Measurements from ENCODE around the gene SLC26A9. TPM values are rescaled to one million over a fixed set of nuclear protein-coding genes. Genes with fewer than 3 reads are reported as not detected.

Gene SLC26A9
- total and polyA plus RNA-seq, 2 experiments from 2014 or later: not detected

GRCh38 chr1:205989786-205990185 is 46.5 kb upstream of the SLC26A9 start:
- DNase-seq (ENCODE audit: low spot score): no peak
- Histone ChIP-seq H3K4me2 (no peak overlapping the region), H4K20me1 (replicated peaks; ENCODE audit: insufficient read depth) (no peaks in the 10 kb centered on the region; the same call in 1 of the 2 replicates), H3K36me3 (ENCODE audit: insufficient read depth) (no peaks in the 10 kb centered on the region), H3K27ac (ENCODE audit: low read depth) (no peak overlapping the region), H3K27me3 (ENCODE audit: insufficient read depth) (no peaks in the 10 kb centered on the region), H3K9me2 (ENCODE audit: insufficient read depth) (no peaks in the 10 kb centered on the region; the same call in 1 of the 2 replicates), H3F3A (replicated peaks; ENCODE audit: low read depth) (no peaks in the 10 kb centered on the region), H2AFZ (no peak overlapping the region), H3K4me1 (ENCODE audit: insufficient read depth) (0 out of 2 replicates have a peak, but pooled peaks cover 7% of the 10 kb centered on the region), H3K4me3 (no peak overlapping the region), H3K79me2 (replicated peaks; ENCODE audit: insufficient read depth) (no peaks in the 10 kb centered on the region)
- Mint-ChIP-seq H3K4me1 (peaks cover 8% of the 10 kb centered on the region; the same call in 2 of the 3 replicates), H3K4me3 (no peak overlapping the region), H3K9me3 (no peaks in the 10 kb centered on the region), H3K36me3 (ENCODE audit: low read depth) (no peaks in the 10 kb centered on the region), H3K27ac (no peak overlapping the region), H3K27me3 (ENCODE audit: insufficient read depth, low read depth, poor library complexity) (peaks cover 8% of the 10 kb centered on the region)
- no peak for ATAC-seq
- TF ChIP-seq JUNB (IDR thresholded peaks at IDR 0.05; ENCODE audit: unreplicated experiment): no peak
- no peak for TF ChIP-seq POLR2AphosphoS5 (IDR thresholded peaks at IDR 0.05; ENCODE audit: low read depth)
- TF ChIP-seq EZH2 (IDR thresholded peaks at IDR 0.05; ENCODE audit: low read depth, unreplicated experiment): no peak
- no peak for TF ChIP-seq ZNF331 (CRISPR knock-in tag; IDR thresholded peaks at IDR 0.05; ENCODE audit: low read depth)
- TF ChIP-seq NANOG (IDR thresholded peaks at IDR 0.05; ENCODE audit: borderline replicate concordance): no peak
- TF ChIP-seq ZNF114 (CRISPR knock-in tag; IDR thresholded peaks at IDR 0.05): no peak
- TF ChIP-seq ETS1 (IDR thresholded peaks at IDR 0.05): no peak
- TF ChIP-seq STAT1 (IDR thresholded peaks at IDR 0.05; ENCODE audit: unreplicated experiment): no peak
- no peak for TF ChIP-seq ZNF462 (CRISPR knock-in tag; IDR thresholded peaks at IDR 0.05)
- no peak for TF ChIP-seq CTCF (conservative IDR thresholded peaks at IDR 0.05; ENCODE audit: low read depth in 2 of 2)
- no peak for TF ChIP-seq EZH2phosphoT487 (IDR thresholded peaks at IDR 0.05; ENCODE audit: unreplicated experiment)
- TF ChIP-seq CREB1 (CRISPR knock-in tag; IDR thresholded peaks at IDR 0.05; ENCODE audit: low read depth): no peak
- no peak for TF ChIP-seq REST (IDR thresholded peaks at IDR 0.05; ENCODE audit: unreplicated experiment)

Measured in GM23338 (cell line).